ENCODE results near the gene LRP1-AS.

LRP1-AS gene

DNA sequence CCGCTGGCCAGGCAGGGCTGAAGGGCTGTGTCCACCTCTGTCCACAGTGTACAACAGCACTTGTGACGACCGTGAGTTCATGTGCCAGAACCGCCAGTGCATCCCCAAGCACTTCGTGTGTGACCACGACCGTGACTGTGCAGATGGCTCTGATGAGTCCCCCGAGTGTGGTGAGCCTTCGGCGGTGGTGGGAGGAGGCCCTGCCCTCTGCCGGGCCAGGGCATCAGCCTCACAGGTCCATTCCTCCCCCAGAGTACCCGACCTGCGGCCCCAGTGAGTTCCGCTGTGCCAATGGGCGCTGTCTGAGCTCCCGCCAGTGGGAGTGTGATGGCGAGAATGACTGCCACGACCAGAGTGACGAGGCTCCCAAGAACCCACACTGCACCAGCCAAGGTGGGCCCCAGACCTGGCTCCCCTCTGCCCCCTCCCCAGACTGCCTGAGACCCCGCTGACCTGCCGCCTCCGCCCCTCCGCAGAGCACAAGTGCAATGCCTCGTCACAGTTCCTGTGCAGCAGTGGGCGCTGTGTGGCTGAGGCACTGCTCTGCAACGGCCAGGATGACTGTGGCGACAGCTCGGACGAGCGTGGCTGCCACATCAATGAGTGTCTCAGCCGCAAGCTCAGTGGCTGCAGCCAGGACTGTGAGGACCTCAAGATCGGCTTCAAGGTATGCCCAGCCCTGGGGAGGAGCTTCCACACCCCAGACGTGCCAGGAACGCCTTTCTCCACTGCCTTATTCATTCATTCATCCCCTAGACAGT is 48.4 kb upstream of the LRP1-AS start:
- TF ChIP-seq EZH2 (IDR thresholded peaks at IDR 0.05; ENCODE audit: borderline replicate concordance, low read depth, low read length, severe bottlenecking), result no peak
- TF ChIP-seq, protein P1, sequence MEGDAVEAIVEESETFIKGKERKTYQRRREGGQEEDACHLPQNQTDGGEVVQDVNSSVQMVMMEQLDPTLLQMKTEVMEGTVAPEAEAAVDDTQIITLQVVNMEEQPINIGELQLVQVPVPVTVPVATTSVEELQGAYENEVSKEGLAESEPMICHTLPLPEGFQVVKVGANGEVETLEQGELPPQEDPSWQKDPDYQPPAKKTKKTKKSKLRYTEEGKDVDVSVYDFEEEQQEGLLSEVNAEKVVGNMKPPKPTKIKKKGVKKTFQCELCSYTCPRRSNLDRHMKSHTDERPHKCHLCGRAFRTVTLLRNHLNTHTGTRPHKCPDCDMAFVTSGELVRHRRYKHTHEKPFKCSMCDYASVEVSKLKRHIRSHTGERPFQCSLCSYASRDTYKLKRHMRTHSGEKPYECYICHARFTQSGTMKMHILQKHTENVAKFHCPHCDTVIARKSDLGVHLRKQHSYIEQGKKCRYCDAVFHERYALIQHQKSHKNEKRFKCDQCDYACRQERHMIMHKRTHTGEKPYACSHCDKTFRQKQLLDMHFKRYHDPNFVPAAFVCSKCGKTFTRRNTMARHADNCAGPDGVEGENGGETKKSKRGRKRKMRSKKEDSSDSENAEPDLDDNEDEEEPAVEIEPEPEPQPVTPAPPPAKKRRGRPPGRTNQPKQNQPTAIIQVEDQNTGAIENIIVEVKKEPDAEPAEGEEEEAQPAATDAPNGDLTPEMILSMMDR (IDR thresholded peaks at IDR 0.05; ENCODE audit: borderline replicate concordance, extremely low read depth, low read length, poor library complexity, severe bottlenecking), result peak; percentile 7
- no peaks in the 10 kb centered on the region; the same call in 1 of the 2 replicates for H4K20me1 ChIP-seq (ENCODE audit: insufficient read depth, low read length)
- H3K27me3 ChIP-seq (ENCODE audit: insufficient read depth, low read length, poor library complexity), result no peaks in the 10 kb centered on the region
- ATAC-seq (ENCODE audit: insufficient read depth, low read depth) (no peak), DNase-seq (no peak)
- no peak overlapping the region for H2AFZ ChIP-seq (ENCODE audit: low read depth, low read length)
- H3K27ac ChIP-seq (ENCODE audit: low read length), result no peak overlapping the region
- no peaks in the 10 kb centered on the region for H3K9me3 ChIP-seq (ENCODE audit: insufficient read depth, low read length, severe bottlenecking)
- H3K36me3 ChIP-seq (ENCODE audit: insufficient read depth, low read length), result no peaks in the 10 kb centered on the region
- H3K9ac ChIP-seq (ENCODE audit: low read depth, low read length), result no peak overlapping the region
- H3K4me2 ChIP-seq (ENCODE audit: insufficient read depth, low read length), result no peak overlapping the region
- no peak overlapping the region for H3K4me3 ChIP-seq (ENCODE audit: low read depth in 1 of 2, low read length in 2 of 2)
- H3K4me1 ChIP-seq (ENCODE audit: insufficient read depth, low read length), result no peaks in the 10 kb centered on the region
- no peaks in the 10 kb centered on the region for H3K79me2 ChIP-seq (ENCODE audit: insufficient read depth, low read length)

DNA sequence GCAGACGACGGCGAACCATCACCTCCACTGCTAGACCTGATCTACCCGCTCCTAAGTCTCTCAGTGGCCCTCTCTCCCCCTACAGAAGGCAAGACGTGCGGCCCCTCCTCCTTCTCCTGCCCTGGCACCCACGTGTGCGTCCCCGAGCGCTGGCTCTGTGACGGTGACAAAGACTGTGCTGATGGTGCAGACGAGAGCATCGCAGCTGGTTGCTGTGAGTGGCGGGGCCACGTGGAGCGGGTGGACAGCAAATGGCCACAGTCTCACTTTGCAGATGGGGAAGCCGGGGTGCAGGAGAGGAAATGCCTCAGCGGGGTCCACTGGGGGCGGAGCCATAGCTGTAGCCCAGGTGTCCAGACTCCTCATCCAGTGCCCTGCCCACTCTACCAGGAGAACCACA is 47.8 kb upstream of the LRP1-AS start:
- Histone ChIP-seq H3K9ac (ENCODE audit: low read depth, low read length) (no peak overlapping the region), H3K4me3 (ENCODE audit: low read depth in 1 of 2, low read length in 2 of 2) (no peak overlapping the region), H2AFZ (ENCODE audit: low read depth, low read length) (no peak overlapping the region), H3K4me1 (ENCODE audit: insufficient read depth, low read length) (no peaks in the 10 kb centered on the region), H3K4me2 (ENCODE audit: insufficient read depth, low read length) (no peak overlapping the region), H3K27ac (ENCODE audit: low read length) (no peak overlapping the region), H3K79me2 (ENCODE audit: insufficient read depth, low read length) (no peaks in the 10 kb centered on the region), H4K20me1 (ENCODE audit: insufficient read depth, low read length) (no peaks in the 10 kb centered on the region; the same call in 1 of the 2 replicates), H3K9me3 (ENCODE audit: insufficient read depth, low read length, severe bottlenecking) (no peaks in the 10 kb centered on the region), H3K36me3 (ENCODE audit: insufficient read depth, low read length) (no peaks in the 10 kb centered on the region), H3K27me3 (ENCODE audit: insufficient read depth, low read length, poor library complexity) (no peaks in the 10 kb centered on the region)
- no peak for DNase-seq
- ATAC-seq (ENCODE audit: insufficient read depth, low read depth), result no peak
- TF ChIP-seq, protein P1 (IDR thresholded peaks at IDR 0.05; ENCODE audit: borderline replicate concordance, extremely low read depth, low read length, poor library complexity, severe bottlenecking), result no peak
- TF ChIP-seq EZH2 (IDR thresholded peaks at IDR 0.05; ENCODE audit: borderline replicate concordance, low read depth, low read length, severe bottlenecking), result no peak

DNA sequence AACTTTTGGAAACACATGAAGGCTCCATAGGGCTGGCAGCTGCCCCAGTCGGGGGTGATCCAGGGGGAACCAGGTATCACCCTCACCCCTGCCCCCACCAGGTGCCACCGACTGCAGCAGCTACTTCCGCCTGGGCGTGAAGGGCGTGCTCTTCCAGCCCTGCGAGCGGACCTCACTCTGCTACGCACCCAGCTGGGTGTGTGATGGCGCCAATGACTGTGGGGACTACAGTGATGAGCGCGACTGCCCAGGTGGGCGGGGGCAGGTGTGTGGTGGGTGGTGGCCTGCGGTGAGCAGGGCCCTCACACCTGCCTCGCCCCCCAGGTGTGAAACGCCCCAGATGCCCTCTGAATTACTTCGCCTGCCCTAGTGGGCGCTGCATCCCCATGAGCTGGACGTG is 46.8 kb upstream of the LRP1-AS start:
- no peak overlapping the region for H3K4me2 ChIP-seq (ENCODE audit: insufficient read depth, low read length)
- DNase-seq (no peak), ATAC-seq (ENCODE audit: insufficient read depth, low read depth) (no peak)
- H3K79me2 ChIP-seq (ENCODE audit: insufficient read depth, low read length), result no peaks in the 10 kb centered on the region
- H2AFZ ChIP-seq (ENCODE audit: low read depth, low read length), result no peak overlapping the region
- H4K20me1 ChIP-seq (ENCODE audit: insufficient read depth, low read length), result no peaks in the 10 kb centered on the region; the same call in 1 of the 2 replicates
- no peaks in the 10 kb centered on the region for H3K9me3 ChIP-seq (ENCODE audit: insufficient read depth, low read length, severe bottlenecking)
- H3K36me3 ChIP-seq (ENCODE audit: insufficient read depth, low read length), result no peaks in the 10 kb centered on the region
- TF ChIP-seq, protein P1 (IDR thresholded peaks at IDR 0.05; ENCODE audit: borderline replicate concordance, extremely low read depth, low read length, poor library complexity, severe bottlenecking), result no peak
- no peak for TF ChIP-seq EZH2 (IDR thresholded peaks at IDR 0.05; ENCODE audit: borderline replicate concordance, low read depth, low read length, severe bottlenecking)
- no peak overlapping the region for H3K4me3 ChIP-seq (ENCODE audit: low read depth in 1 of 2, low read length in 2 of 2)
- no peaks in the 10 kb centered on the region for H3K4me1 ChIP-seq (ENCODE audit: insufficient read depth, low read length)
- no peak overlapping the region for H3K9ac ChIP-seq (ENCODE audit: low read depth, low read length)
- no peaks in the 10 kb centered on the region for H3K27me3 ChIP-seq (ENCODE audit: insufficient read depth, low read length, poor library complexity)
- no peak overlapping the region for H3K27ac ChIP-seq (ENCODE audit: low read length)

Data from DND-41 (cell line).